SK-N-SH treated with all-trans-retinoic acid at 6 μM for 48 hours (cell line): ENCODE results near the gene MMP7.

Experiments
- ATAC-seq: fragments of 200-7000 bp; cut with Tn5 transposase; 3 replicates; pipeline ENCODE4 v1.9.1; 2020; ENCODE audit warnings: mild to moderate bottlenecking, moderate library complexity
- ARNTL ChIP-seq: fragments of 450-650 bp; formaldehyde crosslinking; IDR thresholded peaks from 2 replicates; pipeline ENCODE4 v1.5.0; 2020; ENCODE audit warnings: low read depth, mild to moderate bottlenecking, moderate library complexity, borderline replicate concordance
- BACH2 ChIP-seq: fragments of 250-450 bp; sonication (Bioruptor Pico); IDR thresholded peaks from 2 replicates; pipeline ENCODE4 v1.9.0; 2021; ENCODE audit warnings: mild to moderate bottlenecking, borderline replicate concordance
- CSDC2 ChIP-seq: fragments of 250-450 bp; sonication (Bioruptor Pico); IDR thresholded peaks from 2 replicates; pipeline ENCODE4 v1.5.0; 2020; ENCODE audit warnings: mild to moderate bottlenecking, moderate library complexity
- ESRRG ChIP-seq: fragments of 250-450 bp; sonication (Bioruptor Pico); IDR thresholded peaks from 2 replicates; pipeline ENCODE4 v1.6.1; 2021; ENCODE audit warnings: mild to moderate bottlenecking
- ISL1 ChIP-seq: fragments of 250-450 bp; sonication (Bioruptor Pico); IDR thresholded peaks from 2 replicates; pipeline ENCODE4 v2.1.2; 2022; ENCODE audit warnings: mild to moderate bottlenecking, moderate library complexity
- OSR1 ChIP-seq: fragments of 250-450 bp; sonication (Bioruptor Pico); IDR thresholded peaks from 2 replicates; pipeline ENCODE4 v1.8.0; 2022; ENCODE audit warnings: moderate library complexity, mild to moderate bottlenecking, inconsistent platforms
- PPARA ChIP-seq: fragments of 250-450 bp; sonication (Bioruptor Pico); IDR thresholded peaks from 2 replicates; pipeline ENCODE4 v1.5.0; 2020; ENCODE audit warnings: mild to moderate bottlenecking, borderline replicate concordance
- RARB ChIP-seq: fragments of 250-450 bp; sonication (Bioruptor Pico); IDR thresholded peaks from 2 replicates; pipeline ENCODE4 v1.8.0; 2021; ENCODE audit warnings: mild to moderate bottlenecking, moderate library complexity
- SNAI2 ChIP-seq: fragments of 250-450 bp; sonication (Bioruptor Pico); IDR thresholded peaks from 2 replicates; pipeline ENCODE4 v1.5.0; 2020; ENCODE audit warnings: mild to moderate bottlenecking, moderate library complexity
- TOX ChIP-seq: fragments of 250-450 bp; sonication (Bioruptor Pico); IDR thresholded peaks from 2 replicates; pipeline ENCODE4 v1.8.0; 2021; ENCODE audit warnings: mild to moderate bottlenecking, moderate library complexity, borderline replicate concordance
- TSHZ2 ChIP-seq: fragments of 250-450 bp; sonication (Bioruptor Pico); IDR thresholded peaks from 2 replicates; pipeline ENCODE4 v1.5.0; 2020; ENCODE audit warnings: mild to moderate bottlenecking, moderate library complexity
- ZC3H10 ChIP-seq: fragments of 250-450 bp; sonication (Bioruptor Pico); IDR thresholded peaks from 2 replicates; pipeline ENCODE4 v1.5.1; 2021; ENCODE audit warnings: mild to moderate bottlenecking, moderate library complexity
- ZFP3 ChIP-seq: fragments of 250-450 bp; sonication (Bioruptor Pico); IDR thresholded peaks from 2 replicates; pipeline ENCODE4 v1.5.0; 2020; ENCODE audit warnings: mild to moderate bottlenecking, moderate library complexity
- ZFP30 ChIP-seq: fragments of 450-650 bp; formaldehyde crosslinking; IDR thresholded peaks from 2 replicates; pipeline ENCODE4 v1.5.0; 2022; ENCODE audit warnings: mild to moderate bottlenecking, moderate library complexity
- ZNF565 ChIP-seq: fragments of 450-650 bp; formaldehyde crosslinking; conservative IDR thresholded peaks from 2 replicates; pipeline ENCODE4 v1.5.0; 2020; ENCODE audit warnings: low read depth, mild to moderate bottlenecking, moderate library complexity
- ZNF70 ChIP-seq: fragments of 450-650 bp; formaldehyde crosslinking; IDR thresholded peaks from 2 replicates; pipeline ENCODE4 v1.5.0; 2020; ENCODE audit warnings: mild to moderate bottlenecking, moderate library complexity
- ZNF8 ChIP-seq: fragments of 450-650 bp; formaldehyde crosslinking; IDR thresholded peaks from 2 replicates; pipeline ENCODE4 v1.5.0; 2020; ENCODE audit warnings: mild to moderate bottlenecking, moderate library complexity
- TF ChIP-seq, protein P1 (sequence below): fragments of 250-450 bp; sonication (Bioruptor Pico); IDR thresholded peaks from 2 replicates; pipeline ENCODE4 v1.5.1; 2021; ENCODE audit warnings: mild to moderate bottlenecking, moderate library complexity
- TF ChIP-seq, protein P2 (sequence below): fragments of 250-450 bp; sonication (Bioruptor Pico); IDR thresholded peaks from 2 replicates; pipeline ENCODE4 v1.5.1; 2020; ENCODE audit warnings: low read depth, mild to moderate bottlenecking, moderate library complexity
- TF ChIP-seq, protein P3 (sequence below): fragments of 250-450 bp; sonication (Bioruptor Pico); IDR thresholded peaks from 2 replicates; pipeline ENCODE4 v1.8.0; 2020; ENCODE audit warnings: mild to moderate bottlenecking, moderate library complexity, borderline replicate concordance

Gene MMP7

GRCh38 chr11:102491969-102492368, 38.6 kb downstream of the MMP7 start (continued):
- TF ChIP-seq TOX (CRISPR knock-in tag) (no peak), ZNF8 (no peak)

DNA sequence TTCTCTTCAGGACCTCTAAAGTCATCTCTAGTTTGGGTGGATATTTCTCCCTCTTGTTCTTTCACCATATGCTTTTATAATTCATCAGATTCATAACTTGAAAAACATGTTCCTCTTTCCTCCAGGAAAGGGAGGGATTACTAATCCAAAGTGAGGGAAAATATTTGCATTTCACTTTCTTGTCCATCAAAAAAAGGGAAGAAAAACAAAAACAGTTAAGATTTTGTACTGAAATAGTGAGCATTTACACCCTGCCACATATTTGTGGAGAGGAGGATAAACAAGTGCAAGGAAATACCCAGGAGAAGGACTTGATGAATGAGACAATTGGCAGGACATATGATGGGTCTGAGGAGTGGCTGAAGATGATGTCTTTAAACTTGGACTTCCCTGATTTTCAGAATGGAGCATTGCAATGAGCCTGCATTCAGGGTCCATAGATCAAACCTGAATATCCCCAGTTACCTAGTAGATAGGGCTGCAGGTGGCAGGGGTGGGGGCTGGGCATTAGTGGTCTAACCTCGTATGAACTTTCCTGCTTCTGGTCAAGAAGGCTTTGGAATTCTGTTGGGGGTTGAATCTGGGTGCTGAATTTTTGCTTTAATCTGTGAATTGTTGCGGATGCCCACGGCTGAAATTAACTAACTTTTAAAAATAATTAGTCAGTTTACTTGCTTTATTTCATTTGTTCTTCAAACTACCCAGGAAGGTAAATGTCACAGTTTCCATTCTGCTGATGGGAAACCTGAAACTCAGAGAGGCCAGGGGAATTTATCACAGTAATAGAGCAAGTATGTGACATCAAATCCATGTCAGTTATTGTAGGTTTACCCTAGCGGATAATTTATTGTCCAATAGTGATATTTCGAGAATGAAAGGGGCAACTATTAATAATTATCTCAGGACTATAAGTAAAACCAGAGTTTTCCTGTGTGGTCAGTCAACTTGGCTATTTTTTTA, 41.1 kb downstream of the MMP7 start:
- TF ChIP-seq, protein P1, sequence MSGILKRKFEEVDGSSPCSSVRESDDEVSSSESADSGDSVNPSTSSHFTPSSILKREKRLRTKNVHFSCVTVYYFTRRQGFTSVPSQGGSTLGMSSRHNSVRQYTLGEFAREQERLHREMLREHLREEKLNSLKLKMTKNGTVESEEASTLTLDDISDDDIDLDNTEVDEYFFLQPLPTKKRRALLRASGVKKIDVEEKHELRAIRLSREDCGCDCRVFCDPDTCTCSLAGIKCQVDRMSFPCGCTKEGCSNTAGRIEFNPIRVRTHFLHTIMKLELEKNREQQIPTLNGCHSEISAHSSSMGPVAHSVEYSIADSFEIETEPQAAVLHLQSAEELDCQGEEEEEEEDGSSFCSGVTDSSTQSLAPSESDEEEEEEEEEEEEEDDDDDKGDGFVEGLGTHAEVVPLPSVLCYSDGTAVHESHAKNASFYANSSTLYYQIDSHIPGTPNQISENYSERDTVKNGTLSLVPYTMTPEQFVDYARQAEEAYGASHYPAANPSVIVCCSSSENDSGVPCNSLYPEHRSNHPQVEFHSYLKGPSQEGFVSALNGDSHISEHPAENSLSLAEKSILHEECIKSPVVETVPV (CRISPR knock-in tag), result no peak
- no peak for TF ChIP-seq PPARA (CRISPR knock-in tag)
- TF ChIP-seq, protein P2, sequence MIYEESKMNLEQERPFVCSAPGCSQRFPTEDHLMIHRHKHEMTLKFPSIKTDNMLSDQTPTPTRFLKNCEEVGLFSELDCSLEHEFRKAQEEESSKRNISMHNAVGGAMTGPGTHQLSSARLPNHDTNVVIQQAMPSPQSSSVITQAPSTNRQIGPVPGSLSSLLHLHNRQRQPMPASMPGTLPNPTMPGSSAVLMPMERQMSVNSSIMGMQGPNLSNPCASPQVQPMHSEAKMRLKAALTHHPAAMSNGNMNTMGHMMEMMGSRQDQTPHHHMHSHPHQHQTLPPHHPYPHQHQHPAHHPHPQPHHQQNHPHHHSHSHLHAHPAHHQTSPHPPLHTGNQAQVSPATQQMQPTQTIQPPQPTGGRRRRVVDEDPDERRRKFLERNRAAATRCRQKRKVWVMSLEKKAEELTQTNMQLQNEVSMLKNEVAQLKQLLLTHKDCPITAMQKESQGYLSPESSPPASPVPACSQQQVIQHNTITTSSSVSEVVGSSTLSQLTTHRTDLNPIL (CRISPR knock-in tag), result no peak
- TF ChIP-seq RARB (CRISPR knock-in tag), result no peak
- no peak for TF ChIP-seq SNAI2 (CRISPR knock-in tag)
- no peak for TF ChIP-seq TOX (CRISPR knock-in tag)
- no peak for TF ChIP-seq ZNF565
- TF ChIP-seq ZFP3 (CRISPR knock-in tag), result no peak
- TF ChIP-seq CSDC2 (CRISPR knock-in tag), result no peak
- no peak for TF ChIP-seq TSHZ2
- TF ChIP-seq ISL1 (CRISPR knock-in tag), result no peak
- TF ChIP-seq, protein P3, sequence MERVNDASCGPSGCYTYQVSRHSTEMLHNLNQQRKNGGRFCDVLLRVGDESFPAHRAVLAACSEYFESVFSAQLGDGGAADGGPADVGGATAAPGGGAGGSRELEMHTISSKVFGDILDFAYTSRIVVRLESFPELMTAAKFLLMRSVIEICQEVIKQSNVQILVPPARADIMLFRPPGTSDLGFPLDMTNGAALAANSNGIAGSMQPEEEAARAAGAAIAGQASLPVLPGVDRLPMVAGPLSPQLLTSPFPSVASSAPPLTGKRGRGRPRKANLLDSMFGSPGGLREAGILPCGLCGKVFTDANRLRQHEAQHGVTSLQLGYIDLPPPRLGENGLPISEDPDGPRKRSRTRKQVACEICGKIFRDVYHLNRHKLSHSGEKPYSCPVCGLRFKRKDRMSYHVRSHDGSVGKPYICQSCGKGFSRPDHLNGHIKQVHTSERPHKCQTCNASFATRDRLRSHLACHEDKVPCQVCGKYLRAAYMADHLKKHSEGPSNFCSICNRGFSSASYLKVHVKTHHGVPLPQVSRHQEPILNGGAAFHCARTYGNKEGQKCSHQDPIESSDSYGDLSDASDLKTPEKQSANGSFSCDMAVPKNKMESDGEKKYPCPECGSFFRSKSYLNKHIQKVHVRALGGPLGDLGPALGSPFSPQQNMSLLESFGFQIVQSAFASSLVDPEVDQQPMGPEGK, result no peak
- no peak for TF ChIP-seq ESRRG
- TF ChIP-seq OSR1 (CRISPR knock-in tag), result no peak
- no peak for TF ChIP-seq ZC3H10
- TF ChIP-seq ZNF8, result no peak
- TF ChIP-seq BACH2 (CRISPR knock-in tag), result no peak
- no peak for TF ChIP-seq ZFP30
- no peak for TF ChIP-seq ARNTL (CRISPR knock-in tag)
- TF ChIP-seq, all 23 proteins: peak for 0
- ATAC-seq, result no peak

DNA sequence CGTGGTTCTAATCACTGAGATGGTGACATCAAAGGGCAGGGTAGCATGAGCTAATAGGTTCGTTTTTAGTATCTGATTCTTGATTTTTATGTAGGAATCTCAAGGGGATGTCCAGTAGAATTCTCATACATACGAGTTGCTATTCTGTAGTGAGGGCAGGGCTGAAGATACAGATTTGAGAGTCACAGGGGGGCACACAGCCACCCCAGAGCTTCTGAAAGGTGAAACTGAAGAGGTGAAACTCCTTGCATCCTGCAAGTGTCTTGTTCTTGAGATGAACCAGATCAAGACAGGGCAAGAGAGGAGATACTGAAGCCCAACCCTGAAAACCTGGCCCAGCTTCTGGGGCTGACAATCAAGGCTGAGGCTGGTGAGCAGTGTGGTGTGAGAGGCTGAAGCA, 42.3 kb downstream of the MMP7 start:
- no peak for ATAC-seq
- TF ChIP-seq ZNF70 (CRISPR knock-in tag) (no peak), ESRRG (no peak), OSR1 (CRISPR knock-in tag) (no peak), ZNF8 (no peak), SNAI2 (CRISPR knock-in tag) (no peak), ZFP3 (CRISPR knock-in tag) (no peak)
- TF ChIP-seq, protein P1 (CRISPR knock-in tag), result no peak
- TF ChIP-seq, protein P3, result no peak
